ENCODE data around the gene ZDHHC7.

DNA sequence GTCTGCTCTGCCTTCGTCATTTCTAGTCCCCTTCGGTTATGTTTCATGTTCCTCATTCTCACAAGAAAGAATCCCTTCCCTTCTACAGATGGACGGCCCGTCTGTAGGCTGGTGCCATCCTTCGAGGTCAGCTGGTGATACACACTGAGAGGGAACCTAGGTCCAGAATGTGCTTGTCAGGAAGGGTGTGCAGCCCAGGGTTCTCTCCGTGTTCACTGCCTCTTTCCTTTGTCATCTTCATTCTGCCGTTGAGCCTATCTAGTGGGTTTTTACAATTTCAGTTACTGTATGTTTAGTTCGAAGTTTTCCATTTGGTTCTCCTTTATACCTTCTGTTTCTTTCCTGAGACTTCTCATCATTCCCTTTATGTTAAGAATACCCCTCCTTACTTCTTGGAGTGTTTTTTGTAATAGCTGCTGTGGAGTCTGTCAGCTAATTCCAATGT, 35.2 kb upstream of the ZDHHC7 start:
- TF ChIP-seq POLR2A (IDR thresholded peaks at IDR 0.05) (no peak), CTCF (IDR thresholded peaks at IDR 0.05) (no peak), POLR2AphosphoS5 (IDR thresholded peaks at IDR 0.05) (no peak), EP300 (IDR thresholded peaks at IDR 0.05) (no peak)

All from upper lobe of left lung (tissue), 4 donors.